CD14-positive monocyte (primary cell): ENCODE results near the gene TBXAS1. TPM values are rescaled to one million over a fixed set of nuclear protein-coding genes. Genes with fewer than 3 reads are reported as not detected.

ENCODE experiments used
- DNase-seq, 3 donors: peaks; one replicate each; pipeline ENCODE4 v3.0.0-alpha.2; 2011 to 2022
- H2AFZ ChIP-seq: 2 replicates; pipeline ENCODE4 v1.6.0; 2012; ENCODE audit warnings: mild to moderate bottlenecking, low read depth, low read length, inconsistent platforms; ENCODE audit not compliant: insufficient read depth, poor library complexity, severe bottlenecking
- H3K27ac ChIP-seq, 2 donors: 1 replicate in 1 of 2; 2 replicates in 1 of 2; pipeline ENCODE4 v1.5.1; 2012 to 2013; ENCODE audit warnings: low read length in 2 of 2, control low read depth in 1 of 2, inconsistent platforms in 1 of 2, low read depth in 1 of 2, mild to moderate bottlenecking in 1 of 2
- H3K27me3 ChIP-seq, 2 donors: one replicate each; pipeline versions ENCODE4 v1.6.0 to v1.6.1; 2011 to 2013; ENCODE audit warnings: low read length in 2 of 2; ENCODE audit not compliant: control insufficient read depth in 2 of 2, insufficient read depth in 2 of 2
- H3K36me3 ChIP-seq, 2 donors: replicated peaks in 1 of 2; 1 replicate in 1 of 2; 2 replicates in 1 of 2; pipeline versions ENCODE4 v1.5.1 to v1.6.1; 2012 to 2013; ENCODE audit warnings: low read length in 2 of 2, control low read depth in 1 of 2, inconsistent platforms in 1 of 2, mild to moderate bottlenecking in 1 of 2; ENCODE audit not compliant: insufficient read depth in 2 of 2, control insufficient read depth in 1 of 2
- H3K4me1 ChIP-seq, 2 donors: 1 replicate in 1 of 2; 2 replicates in 1 of 2; pipeline versions ENCODE4 v1.5.1 to v1.6.1; 2012 to 2013; ENCODE audit warnings: low read length in 2 of 2, control low read depth in 1 of 2, inconsistent platforms in 1 of 2, mild to moderate bottlenecking in 1 of 2, moderate library complexity in 1 of 2; ENCODE audit not compliant: insufficient read depth in 2 of 2, control insufficient read depth in 1 of 2
- H3K4me2 ChIP-seq: replicated peaks from 2 replicates; pipeline ENCODE3; 2012; ENCODE audit warnings: low read length, moderate library complexity, mild to moderate bottlenecking; ENCODE audit not compliant: poor library complexity, severe bottlenecking; ENCODE audit errors: extremely low read depth
- H3K4me3 ChIP-seq, 3 experiments: fragments of 200-600 bp in 1 of 3; sonication (generic) in 1 of 3; replicated peaks in 1 of 3; 1 replicate in 2 of 3; 2 replicates in 1 of 3; pipeline ENCODE4 v1.5.1; 2011 to 2013; ENCODE audit warnings: low read length in 3 of 3, mild to moderate bottlenecking in 3 of 3, control low read depth in 2 of 3, low read depth in 2 of 3, inconsistent platforms in 1 of 3, moderate library complexity in 1 of 3
- H3K79me2 ChIP-seq: 2 replicates; pipeline ENCODE4 v1.6.0; 2012; ENCODE audit warnings: mild to moderate bottlenecking, control low read depth, inconsistent platforms, low read length, moderate library complexity; ENCODE audit not compliant: insufficient read depth
- H3K9ac ChIP-seq: 2 replicates; pipeline ENCODE4 v1.6.0; 2017; ENCODE audit warnings: low read length, mild to moderate bottlenecking; ENCODE audit not compliant: insufficient read depth, poor library complexity, severe bottlenecking
- H3K9me3 ChIP-seq, 2 donors: replicated peaks in 1 of 2; 1 replicate in 1 of 2; 2 replicates in 1 of 2; pipeline versions ENCODE4 v1.5.1 to v1.6.1; 2012 to 2013; ENCODE audit warnings: low read length in 2 of 2, control low read depth in 1 of 2; ENCODE audit not compliant: control insufficient read depth in 1 of 2, insufficient read depth in 1 of 2
- H4K20me1 ChIP-seq: 2 replicates; pipeline ENCODE4 v1.6.0; 2012; ENCODE audit warnings: mild to moderate bottlenecking, low read length, control low read depth, moderate library complexity; ENCODE audit not compliant: insufficient read depth
- H3K27ac Mint-ChIP-seq, 7 donors: one replicate each; pipeline ENCODE4 v1.8.0; 2020; ENCODE audit warnings: mild to moderate bottlenecking in 7 of 7, mixed read lengths in 7 of 7, moderate library complexity in 6 of 7, inconsistent platforms in 2 of 7
- H3K27me3 Mint-ChIP-seq, 3 donors: one replicate each; pipeline ENCODE4 v1.8.0; 2021 to 2022; ENCODE audit warnings: low read depth in 3 of 3, mild to moderate bottlenecking in 3 of 3, mixed read lengths in 3 of 3, moderate library complexity in 3 of 3, inconsistent platforms in 1 of 3
- H3K36me3 Mint-ChIP-seq, 2 donors: one replicate each; pipeline ENCODE4 v1.8.0; 2020; ENCODE audit warnings: mixed read lengths in 2 of 2, inconsistent platforms in 1 of 2, mild to moderate bottlenecking in 1 of 2
- H3K4me1 Mint-ChIP-seq: one replicate; pipeline ENCODE4 v1.8.0; 2020; ENCODE audit warnings: mild to moderate bottlenecking, mixed read lengths
- H3K4me3 Mint-ChIP-seq, 2 donors: one replicate each; pipeline ENCODE4 v1.8.0; 2020; ENCODE audit warnings: mild to moderate bottlenecking in 2 of 2, mixed read lengths in 2 of 2, moderate library complexity in 1 of 2
- H3K9me3 Mint-ChIP-seq, 7 donors: one replicate each; pipeline ENCODE4 v1.8.0; 2020 to 2022; ENCODE audit warnings: mixed read lengths in 7 of 7, mild to moderate bottlenecking in 6 of 7, moderate library complexity in 6 of 7, inconsistent platforms in 2 of 7
- WGBS: methylation state at CpG from one replicate; pipeline ENCODE4 v1.1.5; 2013; ENCODE audit warnings: missing lambda C conversion rate; ENCODE audit not compliant: insufficient coverage; 5-methylcytosine and 5-hydroxymethylcytosine counted together
- intact Hi-C, 2 donors: fragments of 100-400 bp; cut with micrococcal nuclease; formaldehyde crosslinking; loops; one replicate each; pipeline versions ENCODE4 v1.15.0 to v1.15.1; 2023
- polyA plus RNA-seq, 3 donors: library from polyadenylated mRNA; depleted of rRNA in 1 of 3; unstranded in 2 of 3; stranded (reverse) in 1 of 3; fragments of 300-500 nt in 2 of 3; fragments of >200 nt in 1 of 3; fragmentation: Illumina TruSeq in 2 of 3; gene quantifications; 1 replicate in 2 of 3; 2 replicates in 1 of 3; pipeline ENCODE4 v1.2.3, GENCODE V29; 2012 to 2021
- TF ChIP-seq, protein P1 (sequence below): fragments of 200-600 bp; IDR thresholded peaks from one replicate; pipeline ENCODE4 v1.8.0; 2022; ENCODE audit warnings: antibody characterized with exemption, mild to moderate bottlenecking

The TBXAS1 gene
- polyA plus RNA-seq, 3 donors, result 289 to 335 (median 298) TPM

DNA sequence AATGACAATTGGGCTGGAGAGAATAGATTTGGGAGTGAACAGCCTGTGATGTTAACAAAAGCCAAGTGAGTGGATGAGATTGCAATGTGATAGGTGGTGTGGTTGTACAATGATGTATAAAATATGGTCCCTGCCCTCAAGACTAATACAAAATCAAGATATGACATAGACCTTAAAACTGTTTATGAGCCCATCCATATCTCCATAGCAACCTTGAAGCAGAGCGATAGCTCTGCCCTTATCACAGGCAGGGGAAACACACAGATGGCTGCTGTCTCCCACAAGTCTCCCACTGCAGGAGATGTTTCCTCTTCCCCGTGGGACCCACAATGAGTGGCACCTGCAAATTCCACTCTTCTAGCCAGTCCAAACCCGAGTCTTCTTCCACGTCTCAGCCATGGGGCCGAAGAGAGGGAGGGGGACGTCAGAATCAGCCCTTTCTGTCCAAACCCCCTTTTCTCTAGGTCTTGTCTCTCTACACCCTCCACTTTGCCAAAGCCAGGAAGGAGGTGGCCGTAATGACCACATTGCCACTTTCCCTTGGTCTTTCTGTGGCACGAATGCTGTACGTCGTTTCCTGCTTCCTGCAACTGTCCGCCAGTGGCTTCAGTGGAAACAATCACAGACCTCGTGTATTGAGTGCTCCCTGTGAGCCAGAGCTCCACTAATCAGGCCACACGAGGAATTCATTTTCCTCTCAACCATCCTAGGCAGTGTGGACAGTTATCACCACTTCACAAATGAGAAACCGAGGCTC, 7.5 kb upstream of the TBXAS1 start:
- Histone ChIP-seq H3K9me3 (peaks cover 6 to 9% of the 10 kb centered on the region in 2 donors), H3K4me2 (no peak overlapping the region), H3K79me2 (no peaks in the 10 kb centered on the region), H4K20me1 (no peaks in the 10 kb centered on the region), H3K36me3 (no peaks in the 10 kb centered on the region), H3K27me3 (no peaks in the 10 kb centered on the region), H3K4me1 (peaks cover 0 to 3% of the 10 kb centered on the region in 2 donors), H3K9ac (no peak overlapping the region), H3K27ac (no peak overlapping the region), H3K4me3 (no peak overlapping the region), H2AFZ (no peak overlapping the region)
- Mint-ChIP-seq H3K27ac (no peak overlapping the region), H3K9me3 (peaks cover 6 to 9% (median 8%) of the 10 kb centered on the region in 7 donors), H3K4me1 (peaks cover 3% of the 10 kb centered on the region), H3K27me3 (peaks cover 0 to 5% (median 0%) of the 10 kb centered on the region in 3 donors), H3K4me3 (no peak overlapping the region), H3K36me3 (no peaks in the 10 kb centered on the region)
- intact Hi-C loops, result loop anchor here in 1 of 2 donors (10.0 kb wide), 1 partner anchor 47 kb away; the partner anchor contains the start of gene HIPK2
- 66% methylated on average over 10 of the region's 14 CpGs for WGBS
- no peak for DNase-seq
- TF ChIP-seq, protein P1, sequence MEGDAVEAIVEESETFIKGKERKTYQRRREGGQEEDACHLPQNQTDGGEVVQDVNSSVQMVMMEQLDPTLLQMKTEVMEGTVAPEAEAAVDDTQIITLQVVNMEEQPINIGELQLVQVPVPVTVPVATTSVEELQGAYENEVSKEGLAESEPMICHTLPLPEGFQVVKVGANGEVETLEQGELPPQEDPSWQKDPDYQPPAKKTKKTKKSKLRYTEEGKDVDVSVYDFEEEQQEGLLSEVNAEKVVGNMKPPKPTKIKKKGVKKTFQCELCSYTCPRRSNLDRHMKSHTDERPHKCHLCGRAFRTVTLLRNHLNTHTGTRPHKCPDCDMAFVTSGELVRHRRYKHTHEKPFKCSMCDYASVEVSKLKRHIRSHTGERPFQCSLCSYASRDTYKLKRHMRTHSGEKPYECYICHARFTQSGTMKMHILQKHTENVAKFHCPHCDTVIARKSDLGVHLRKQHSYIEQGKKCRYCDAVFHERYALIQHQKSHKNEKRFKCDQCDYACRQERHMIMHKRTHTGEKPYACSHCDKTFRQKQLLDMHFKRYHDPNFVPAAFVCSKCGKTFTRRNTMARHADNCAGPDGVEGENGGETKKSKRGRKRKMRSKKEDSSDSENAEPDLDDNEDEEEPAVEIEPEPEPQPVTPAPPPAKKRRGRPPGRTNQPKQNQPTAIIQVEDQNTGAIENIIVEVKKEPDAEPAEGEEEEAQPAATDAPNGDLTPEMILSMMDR, result no peak

DNA sequence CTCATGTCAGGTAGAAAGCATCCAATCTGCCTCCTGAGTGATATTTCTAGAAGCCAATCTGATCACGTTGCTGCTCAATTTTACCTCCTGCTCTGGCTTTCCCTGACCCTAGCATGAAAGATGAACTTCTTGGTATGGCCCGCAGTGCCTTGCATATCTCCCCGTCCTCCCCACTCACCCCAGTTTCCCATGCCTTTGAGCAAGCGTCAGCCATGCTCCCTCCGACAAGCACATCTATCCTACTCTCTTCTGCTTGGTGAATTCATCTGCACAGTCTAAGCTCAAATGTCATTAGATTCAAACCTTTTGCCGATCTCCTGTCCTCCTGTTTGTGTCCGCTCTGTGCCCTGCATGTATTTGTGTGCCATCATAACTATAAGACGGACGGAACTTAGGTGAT, 6.2 kb upstream of the TBXAS1 start:
- Mint-ChIP-seq H3K27ac (no peak overlapping the region), H3K9me3 (no peaks in the 10 kb centered on the region), H3K36me3 (peaks cover 0 to 2% of the 10 kb centered on the region in 2 donors), H3K4me3 (no peak overlapping the region), H3K27me3 (peaks cover 0 to 2% (median 0%) of the 10 kb centered on the region in 3 donors), H3K4me1 (peaks cover 7% of the 10 kb centered on the region)
- Histone ChIP-seq H4K20me1 (no peaks in the 10 kb centered on the region), H3K9ac (no peak overlapping the region), H3K4me1 (peaks cover 0 to 4% of the 10 kb centered on the region in 2 donors), H3K4me3 (no peak overlapping the region), H3K9me3 (no peaks in the 10 kb centered on the region), H3K27me3 (no peaks in the 10 kb centered on the region), H2AFZ (no peak overlapping the region), H3K4me2 (no peak overlapping the region), H3K27ac (no peak overlapping the region), H3K79me2 (no peaks in the 10 kb centered on the region), H3K36me3 (no peaks in the 10 kb centered on the region)
- TF ChIP-seq, protein P1, result no peak
- intact Hi-C loops, result loop anchor here in 1 of 2 donors (10.0 kb wide), 1 partner anchor 48 kb away; the partner anchor contains the start of gene HIPK2
- DNase-seq, result no peak
- WGBS, result 96% methylated on average over 5 of the region's 9 CpGs
